Measurements from ENCODE around the gene CSPG4. TPM values are rescaled to one million over a fixed set of nuclear protein-coding genes. Genes with fewer than 3 reads are reported as not detected.
A peak's percentile ranks its signal among the peaks of the same experiment; 100 is the strongest.

CSPG4 gene
- total and polyA plus RNA-seq, 2 of the 13 experiments (the other 11 are each of a cell fraction or from before 2014, with no cell fraction given) = 0.01 to 0.04 TPM

- no peak for TF ChIP-seq HDAC6 (IDR thresholded peaks at IDR 0.05; ENCODE audit: low read depth, low read length)
- TF ChIP-seq ZNF564 (CRISPR knock-in tag; IDR thresholded peaks at IDR 0.05) = 0 out of 2 replicates have a peak, but pooled peaks have one; percentile 24
- peak; percentile 63; the same call in 1 of the 2 replicates for TF ChIP-seq ZNF629 (CRISPR knock-in tag; conservative IDR thresholded peaks at IDR 0.05)
- no peak for TF ChIP-seq CREB3 (CRISPR knock-in tag; IDR thresholded peaks at IDR 0.05)
- 0 out of 2 replicates have a peak, but pooled peaks have one; percentile 44 for TF ChIP-seq ZFAT (CRISPR knock-in tag; conservative IDR thresholded peaks at IDR 0.05)
- TF ChIP-seq ATF7-NPFF (CRISPR knock-in tag; IDR thresholded peaks at IDR 0.05; ENCODE audit: low read depth) = peak; percentile 89
- TF ChIP-seq GATA4 (IDR thresholded peaks at IDR 0.05; ENCODE audit: borderline replicate concordance, low read depth) = peak; percentile 51; the same call in 1 of the 2 replicates
- no peak for TF ChIP-seq ZBTB34 (CRISPR knock-in tag; IDR thresholded peaks at IDR 0.05)
- TF ChIP-seq ZNF451 (CRISPR knock-in tag; IDR thresholded peaks at IDR 0.05) = peak; percentile 81
- peak in 1 of 2 experiments; percentile 52; a peak in 1 of 4 replicates for TF ChIP-seq EP300 (IDR thresholded peaks at IDR 0.05; ENCODE audit: low read depth in 2 of 2, low read length in 2 of 2)
- no peak for TF ChIP-seq EP300 (CRISPR knock-in tag; IDR thresholded peaks at IDR 0.05; ENCODE audit: borderline replicate concordance)
- peak; percentile 87 for TF ChIP-seq HDAC1 (CRISPR knock-in tag; IDR thresholded peaks at IDR 0.05)
- peak; percentile 81 for TF ChIP-seq MXD3 (CRISPR knock-in tag; IDR thresholded peaks at IDR 0.05)
- TF ChIP-seq ZNF263 (CRISPR knock-in tag; IDR thresholded peaks at IDR 0.05) = peak; percentile 72
- TF ChIP-seq MNT (IDR thresholded peaks at IDR 0.05) = peak; percentile 35; the same call in 1 of the 2 replicates
- TF ChIP-seq NCOA5 (CRISPR knock-in tag; IDR thresholded peaks at IDR 0.05) = no peak
- TF ChIP-seq HNRNPL (IDR thresholded peaks at IDR 0.05; ENCODE audit: low read depth, low read length) = 0 out of 2 replicates have a peak, but pooled peaks have one; percentile 43
- TF ChIP-seq ARID4A (CRISPR knock-in tag; IDR thresholded peaks at IDR 0.05; ENCODE audit: borderline replicate concordance) = peak; percentile 73; the same call in 1 of the 2 replicates
- TF ChIP-seq ZFYVE20 (CRISPR knock-in tag; IDR thresholded peaks at IDR 0.05; ENCODE audit: borderline replicate concordance, low read depth) = no peak
- TF ChIP-seq BHLHE40 (IDR thresholded peaks at IDR 0.05; ENCODE audit: low read length) = peak; percentile 84
Measured at GRCh38 chr15:75625542-75626347, 86.9 kb downstream of the CSPG4 start, which contains the start of gene SNUPN (continued).

All from HepG2 (cell line).